Measurements from ENCODE around the gene ERP27.

- TF ChIP-seq TAF1 (IDR thresholded peaks at IDR 0.05; ENCODE audit: low read depth), result no peak
- no peak for TF ChIP-seq TCF12 (IDR thresholded peaks at IDR 0.05; ENCODE audit: low read depth)
- no peak for TF ChIP-seq RAD21 (IDR thresholded peaks at IDR 0.05; ENCODE audit: low read depth)
- TF ChIP-seq EP300 (IDR thresholded peaks at IDR 0.05; ENCODE audit: borderline replicate concordance), result no peak
- TF ChIP-seq MAX (IDR thresholded peaks at IDR 0.05), result no peak
- no peak for TF ChIP-seq CREB1 (IDR thresholded peaks at IDR 0.05; ENCODE audit: low read depth)
- TF ChIP-seq YY1 (IDR thresholded peaks at IDR 0.05; ENCODE audit: low read depth), result no peak
- TF ChIP-seq TEAD4 (IDR thresholded peaks at IDR 0.05), result no peak
- no peak for TF ChIP-seq CEBPB (IDR thresholded peaks at IDR 0.05)
- no peak for TF ChIP-seq REST (IDR thresholded peaks at IDR 0.05; ENCODE audit: low read depth)
- no peak for TF ChIP-seq FOXM1 (IDR thresholded peaks at IDR 0.05; ENCODE audit: borderline replicate concordance, low read depth)
- TF ChIP-seq NFIC (IDR thresholded peaks at IDR 0.05), result no peak
These were observed 69.3 kb downstream of the ERP27 start for GRCh38 chr12:14868916-14869506.

All from Ishikawa (cell line).